GM10248 (cell line): ENCODE measurements around the gene KRT82.

Source experiments
- CTCF ChIA-PET: fragments of 300-600 bp; sonication (Branson Sonifier 250); formaldehyde crosslinking; extraction: SDS; loops from one replicate; lab custom pipeline; 2021; ENCODE audit warnings: antibody characterized with exemption; lab: Yijun Ruan, JAX
- POLR2A ChIA-PET: fragments of 350-650 bp; sonication (Branson Sonifier 250); formaldehyde crosslinking; extraction: SDS; loops from one replicate; lab custom pipeline; 2020; ENCODE audit warnings: antibody characterized with exemption; lab: Yijun Ruan, JAX
- DNase-seq: peaks from one replicate; pipeline ENCODE4 v3.0.0; 2012; ENCODE audit errors: extremely low spot score
- TF ChIP-seq, protein P1 (sequence below): IDR thresholded peaks from 2 replicates; pipeline ENCODE4 v1.5.1; 2012; ENCODE audit warnings: mild to moderate bottlenecking, low read depth; ENCODE audit errors: extremely low read depth, missing control alignments, control extremely low read depth

The KRT82 gene

DNA sequence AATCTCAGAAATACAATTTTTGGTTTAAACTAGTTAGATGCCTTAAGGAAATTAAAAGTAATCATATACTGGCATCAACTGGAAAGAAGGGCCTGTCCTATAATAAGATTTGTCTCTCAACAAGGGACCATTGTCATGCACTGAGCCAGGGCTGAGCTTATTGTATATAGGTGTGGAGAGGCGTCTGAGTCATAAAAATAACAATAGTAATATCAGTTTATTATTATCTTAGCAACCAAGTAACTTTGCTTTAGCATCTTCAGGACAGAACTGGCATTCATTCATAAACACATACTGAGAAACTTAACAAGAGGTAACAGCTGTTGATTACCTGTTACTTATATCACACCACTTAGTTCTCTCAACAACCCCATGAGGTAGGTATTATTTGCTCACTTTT, 20.9 kb upstream of the KRT82 start:
- DNase-seq, result no peak
- POLR2A ChIA-PET, result no interaction called here
- CTCF ChIA-PET, result interaction anchor here (0.8 to 1.4 kb wide), 3 partner anchors 9 to 458 kb away, joined by 3 to 6 read pairs (median 4); no protein-coding TSS in a partner anchor
- TF ChIP-seq, protein P1, sequence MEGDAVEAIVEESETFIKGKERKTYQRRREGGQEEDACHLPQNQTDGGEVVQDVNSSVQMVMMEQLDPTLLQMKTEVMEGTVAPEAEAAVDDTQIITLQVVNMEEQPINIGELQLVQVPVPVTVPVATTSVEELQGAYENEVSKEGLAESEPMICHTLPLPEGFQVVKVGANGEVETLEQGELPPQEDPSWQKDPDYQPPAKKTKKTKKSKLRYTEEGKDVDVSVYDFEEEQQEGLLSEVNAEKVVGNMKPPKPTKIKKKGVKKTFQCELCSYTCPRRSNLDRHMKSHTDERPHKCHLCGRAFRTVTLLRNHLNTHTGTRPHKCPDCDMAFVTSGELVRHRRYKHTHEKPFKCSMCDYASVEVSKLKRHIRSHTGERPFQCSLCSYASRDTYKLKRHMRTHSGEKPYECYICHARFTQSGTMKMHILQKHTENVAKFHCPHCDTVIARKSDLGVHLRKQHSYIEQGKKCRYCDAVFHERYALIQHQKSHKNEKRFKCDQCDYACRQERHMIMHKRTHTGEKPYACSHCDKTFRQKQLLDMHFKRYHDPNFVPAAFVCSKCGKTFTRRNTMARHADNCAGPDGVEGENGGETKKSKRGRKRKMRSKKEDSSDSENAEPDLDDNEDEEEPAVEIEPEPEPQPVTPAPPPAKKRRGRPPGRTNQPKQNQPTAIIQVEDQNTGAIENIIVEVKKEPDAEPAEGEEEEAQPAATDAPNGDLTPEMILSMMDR, result no peak

GRCh38 chr12:52426034-52426433, 19.9 kb upstream of the KRT82 start:
- ChIA-PET CTCF (interaction anchor here (1.6 kb wide), 1 partner anchor 12 kb away, joined by 5 read pairs; no protein-coding TSS in a partner anchor), POLR2A (no interaction called here)
- TF ChIP-seq, protein P1, result no peak

DNA sequence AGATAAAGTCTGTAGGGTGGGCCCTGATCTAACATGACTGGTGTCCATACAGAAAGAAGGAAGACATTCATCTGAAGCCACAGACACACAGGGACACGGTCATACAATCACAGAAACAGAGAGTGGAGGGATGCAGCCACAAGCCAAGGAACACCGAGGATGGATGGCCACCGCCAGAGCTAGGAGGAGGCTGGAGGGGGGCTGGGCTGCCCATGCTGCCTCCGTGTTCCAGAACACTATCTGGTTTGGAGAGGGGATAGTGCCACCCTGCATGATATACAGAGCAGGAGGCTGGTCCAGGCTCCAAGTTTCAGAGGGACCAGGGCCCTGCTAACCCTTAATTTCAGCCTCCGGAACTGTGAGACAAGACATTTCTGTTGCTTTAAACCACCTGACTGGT, 19.3 kb upstream of the KRT82 start:
- no peak for DNase-seq
- TF ChIP-seq, protein P1, result no peak
- ChIA-PET POLR2A (no interaction called here), CTCF (interaction anchor here (1.6 kb wide), 1 partner anchor 11 kb away, joined by 5 read pairs; no protein-coding TSS in a partner anchor)

More at GRCh38 chr12:52426034-52426433, 19.9 kb upstream of the KRT82 start:
- DNase-seq, result no peak

- no peak for DNase-seq
- CTCF ChIA-PET, result no interaction called here
- TF ChIP-seq, protein P1, result no peak
- POLR2A ChIA-PET, result no interaction called here
Observed at GRCh38 chr12:52423661-52424500, 17.7 kb upstream of the KRT82 start.

- no peak for DNase-seq
- CTCF ChIA-PET, result no interaction called here
- TF ChIP-seq, protein P1, result no peak
- POLR2A ChIA-PET, result no interaction called here
Observed at GRCh38 chr12:52423035-52423434, 16.9 kb upstream of the KRT82 start.

DNA sequence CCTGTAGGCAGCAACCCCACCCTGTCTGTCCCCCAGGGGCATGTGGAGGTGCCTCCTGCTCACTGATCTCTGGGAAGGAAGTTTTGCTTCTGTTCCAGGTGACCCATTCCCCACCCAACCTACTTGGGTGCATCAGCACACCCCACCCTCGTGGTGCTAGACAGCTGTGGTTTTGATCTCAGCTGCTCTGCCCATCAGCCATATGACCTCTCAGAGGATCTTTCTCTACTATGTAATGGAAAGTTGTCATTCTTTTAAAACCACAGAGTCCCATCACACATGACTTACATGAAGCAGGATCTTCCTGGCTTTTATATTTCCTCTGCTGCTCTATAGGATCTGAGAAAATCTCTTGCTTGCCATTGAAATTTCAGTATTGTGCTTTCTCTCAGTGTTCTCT, 13.5 kb upstream of the KRT82 start:
- no peak for DNase-seq
- POLR2A ChIA-PET, result no interaction called here
- TF ChIP-seq, protein P1, result no peak
- CTCF ChIA-PET, result no interaction called here
